Thymus (tissue), 11 donors: Measurements from ENCODE around the gene RNF121. TPM values are rescaled to one million over a fixed set of nuclear protein-coding genes. Genes with fewer than 3 reads are reported as not detected.
"Not testable (repeated sequence)": the region's sequence is repeated elsewhere in the genome, so short reads cannot be mapped to it uniquely, and the experiment has no call there.

Experiments
- DNase-seq, 9 donors: peaks; one replicate each; pipeline ENCODE4 v3.0.0-alpha.2; 2013; ENCODE audit warnings: low spot score in 9 of 9, low read depth in 6 of 9, missing footprints in 1 of 9
- H3K27ac ChIP-seq, 2 donors: one replicate each; pipeline ENCODE4 v1.5.1; 2013; ENCODE audit warnings: control low read depth in 1 of 2, low read depth in 1 of 2, low read length in 1 of 2, mild to moderate bottlenecking in 1 of 2, moderate library complexity in 1 of 2
- H3K27me3 ChIP-seq, 2 donors: one replicate each; pipeline ENCODE4 v1.5.1; 2013; ENCODE audit warnings: low read length in 1 of 2; ENCODE audit not compliant: control insufficient read depth in 2 of 2, insufficient read depth in 1 of 2
- H3K36me3 ChIP-seq, 2 donors: one replicate each; pipeline ENCODE4 v1.5.1; 2013; ENCODE audit warnings: low read length in 1 of 2, mild to moderate bottlenecking in 1 of 2, moderate library complexity in 1 of 2; ENCODE audit not compliant: control insufficient read depth in 2 of 2, insufficient read depth in 2 of 2
- H3K4me1 ChIP-seq, 2 donors: one replicate each; pipeline ENCODE4 v1.5.1; 2013; ENCODE audit warnings: low read length in 2 of 2; ENCODE audit not compliant: control insufficient read depth in 2 of 2, insufficient read depth in 2 of 2
- H3K4me3 ChIP-seq, 2 donors: one replicate each; pipeline ENCODE4 v1.5.1; 2013; ENCODE audit warnings: low read length in 2 of 2, control low read depth in 1 of 2, mild to moderate bottlenecking in 1 of 2
- H3K9me3 ChIP-seq, 2 donors: one replicate each; pipeline ENCODE4 v1.5.1; 2013; ENCODE audit warnings: low read length in 1 of 2, mild to moderate bottlenecking in 1 of 2; ENCODE audit not compliant: control insufficient read depth in 2 of 2, insufficient read depth in 1 of 2
- WGBS: extraction: QIAGEN DNeasy Blood & Tissue Kit; methylation state at CpG from one replicate; pipeline ENCODE4 v1.1.7; 2013; 5-methylcytosine and 5-hydroxymethylcytosine counted together
- polyA plus RNA-seq: library from polyadenylated mRNA; stranded (reverse); fragments of 200-250 nt; gene quantifications from one replicate; pipeline ENCODE4 v1.2.3, GENCODE V29; 2013
- total RNA-seq: library from RNA; stranded (reverse); fragments of 120-200 nt; gene quantifications from one replicate; pipeline ENCODE4 v1.2.4, GENCODE V29; 2013
- donor health status: healthy.

Gene RNF121
- total and polyA plus RNA-seq, 2 donors: 10.3 to 13.0 TPM

GRCh38 chr11:71911321-71911985, 17.4 kb upstream of the RNF121 start:
- WGBS: 97% methylated on average over 10 of the region's 10 CpGs
- not testable (repeated sequence) for H3K27ac ChIP-seq, H3K9me3 ChIP-seq, H3K27me3 ChIP-seq, H3K4me1 ChIP-seq, DNase-seq, H3K4me3 ChIP-seq
- peaks cover 25 to 27% of the 10 kb centered on the region in 2 donors for H3K36me3 ChIP-seq

DNA sequence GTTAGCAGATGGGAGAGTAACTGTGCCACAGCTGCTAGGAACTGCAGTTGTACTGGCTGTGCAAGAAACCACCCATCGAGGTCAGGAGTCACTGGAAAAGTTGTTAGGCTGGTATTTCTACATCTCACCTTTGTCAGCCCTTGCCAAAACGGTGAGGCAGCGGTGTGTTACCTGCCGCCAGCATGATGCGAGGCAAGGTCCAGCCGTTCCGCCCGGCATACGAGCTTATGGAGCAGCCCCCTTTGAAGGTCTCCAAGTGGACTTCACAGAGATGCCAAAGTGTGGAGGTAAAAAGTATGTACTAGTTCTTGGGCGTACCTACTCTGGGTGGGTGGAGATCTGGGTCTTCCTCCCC, 16.9 kb upstream of the RNF121 start:
- WGBS: 95% methylated on average over 10 of the region's 10 CpGs
- not testable (repeated sequence) for H3K4me1 ChIP-seq, H3K27ac ChIP-seq, DNase-seq, H3K4me3 ChIP-seq, H3K9me3 ChIP-seq, H3K27me3 ChIP-seq
- peaks cover 25% of the 10 kb centered on the region in 2 donors for H3K36me3 ChIP-seq

GRCh38 chr11:71913756-71914526, 14.9 kb upstream of the RNF121 start:
- 96% methylated on average over 5 of the region's 5 CpGs for whole genome bisulfite sequencing
- H3K36me3 ChIP-seq: peaks cover 35 to 38% of the 10 kb centered on the region in 2 donors

DNA sequence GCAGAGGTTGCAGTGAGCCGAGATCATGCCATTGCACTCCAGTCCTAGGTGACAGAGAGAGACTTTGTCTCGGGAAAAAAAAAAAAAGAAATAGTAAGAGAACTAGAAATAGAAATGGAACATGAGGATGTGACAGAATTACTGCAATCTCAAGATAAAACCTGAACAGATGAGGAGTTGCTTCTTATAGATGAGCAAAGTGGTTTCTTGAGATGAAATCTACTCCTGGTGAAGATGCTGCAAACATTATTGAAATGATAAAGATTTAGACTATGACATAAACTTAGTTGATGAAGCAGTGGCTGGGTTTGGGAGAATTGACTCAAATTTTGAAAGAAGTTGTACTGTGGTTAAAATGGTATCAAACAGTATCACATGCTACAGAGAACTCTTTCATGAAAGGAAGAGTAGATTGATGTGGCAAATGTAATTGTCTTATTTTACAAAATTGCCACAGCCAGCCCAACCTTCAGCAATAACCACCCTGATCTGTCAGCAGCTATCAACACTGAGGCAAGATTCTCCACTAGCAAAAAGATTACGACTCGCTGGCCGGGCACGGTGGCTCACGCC, 14.1 kb upstream of the RNF121 start:
- no peak overlapping the region for H3K27ac ChIP-seq
- 97% methylated on average over 7 of the region's 7 CpGs for WGBS

More at GRCh38 chr11:71913756-71914526, 14.9 kb upstream of the RNF121 start:
- H3K27ac ChIP-seq: no peak overlapping the region
- DNase-seq: no peak
- no peaks in the 10 kb centered on the region for H3K9me3 ChIP-seq
- no peaks in the 10 kb centered on the region for H3K27me3 ChIP-seq
- no peak overlapping the region for H3K4me3 ChIP-seq
- no peaks in the 10 kb centered on the region for H3K4me1 ChIP-seq

DNA sequence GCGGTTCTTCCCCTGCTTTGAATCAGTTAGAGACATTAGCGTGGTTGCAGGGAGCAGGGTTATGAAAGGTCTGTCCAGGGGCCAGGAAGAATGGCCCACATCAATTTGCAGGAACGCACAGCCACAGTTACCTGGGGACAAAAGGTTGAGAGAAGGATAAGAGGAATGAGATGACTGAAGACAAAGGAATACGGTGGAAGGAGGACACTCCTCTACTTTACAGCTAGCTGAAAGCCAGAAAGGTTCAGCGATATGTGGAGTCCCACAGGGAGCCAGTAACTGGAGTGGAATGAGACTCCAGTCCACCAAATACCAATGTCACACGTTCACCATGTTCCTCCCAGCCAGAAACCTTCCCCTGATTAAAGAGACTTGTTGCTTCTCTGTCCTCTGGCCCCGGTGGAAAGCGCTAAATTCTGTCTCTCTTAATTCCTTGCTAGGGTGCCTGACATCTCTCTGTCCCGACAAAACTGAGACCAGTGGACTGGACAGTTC, 11.2 kb upstream of the RNF121 start:
- no peaks in the 10 kb centered on the region for H3K9me3 ChIP-seq

More for the DNA sequence above, 14.1 kb upstream of the RNF121 start:
- H3K4me1 ChIP-seq: no peaks in the 10 kb centered on the region
- peaks cover 35 to 38% of the 10 kb centered on the region in 2 donors for H3K36me3 ChIP-seq
- no peak for DNase-seq
- H3K9me3 ChIP-seq: no peaks in the 10 kb centered on the region
- H3K4me3 ChIP-seq: no peak overlapping the region
- no peaks in the 10 kb centered on the region for H3K27me3 ChIP-seq

DNA sequence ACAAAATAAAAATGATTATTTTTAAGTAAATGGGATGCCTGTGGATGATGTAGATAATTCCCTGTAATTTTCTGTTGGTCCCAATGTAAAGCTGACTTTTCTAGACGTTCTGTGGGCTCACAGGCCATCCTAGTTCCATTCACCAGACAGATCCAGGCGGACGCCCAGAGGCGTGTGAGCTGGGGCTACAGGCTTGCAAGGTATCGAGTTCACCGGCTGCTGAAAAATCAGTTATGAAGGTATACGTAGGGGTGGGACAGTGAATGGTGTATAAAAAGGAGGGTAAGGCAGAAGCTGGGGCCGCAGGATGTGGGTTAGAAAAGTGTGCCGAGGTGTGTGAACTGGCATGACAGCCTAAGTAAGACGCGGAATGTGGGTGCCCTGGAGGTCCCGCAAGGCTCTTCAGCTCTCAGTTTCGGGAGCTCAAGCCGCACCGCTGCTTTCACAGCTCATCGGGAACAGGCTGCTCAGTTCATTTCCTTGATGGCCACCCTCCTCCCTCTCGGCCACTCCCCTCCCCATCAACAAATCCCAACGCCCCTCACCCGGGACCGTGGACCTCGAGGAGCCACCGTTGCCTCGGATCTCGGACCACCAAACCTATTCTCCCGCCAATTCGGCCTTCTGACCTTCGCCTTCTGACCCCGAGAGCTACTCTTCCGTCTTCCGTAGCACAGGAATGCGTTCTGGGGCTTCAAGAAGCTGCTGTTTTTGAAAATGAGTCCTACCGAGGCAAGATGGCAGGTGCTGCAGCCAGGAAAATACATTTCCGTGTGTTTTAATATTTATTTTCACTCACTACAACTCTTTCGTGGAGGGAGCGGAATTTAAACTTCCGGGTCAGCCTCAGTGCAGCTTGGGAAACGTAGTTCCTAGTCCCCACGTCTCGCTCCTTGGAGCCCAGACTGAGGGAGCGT, 768 bp upstream of the RNF121 start, which contains the start of gene XNDC1N:
Gene XNDC1N, minus strand, starts transcription at position 775 of the 917 bp plus-strand sequence. CDS start 5,241 bp downstream, outside the sequence.
- Histone ChIP-seq H3K27ac (peak within 1 kb of the TSS; percentile 95 to 99), H3K4me3 (peak within 1 kb of the TSS; percentile 92 to 97), H3K36me3 (peaks cover 0 to 6% of the 10 kb centered on the region in 2 donors), H3K4me1 (peaks cover 9 to 20% of the 10 kb centered on the region in 2 donors), H3K27me3 (no peaks in the 10 kb centered on the region), H3K9me3 (no peaks in the 10 kb centered on the region)
- WGBS: under 1% methylated on average over 40 of the region's 40 CpGs
- peak in 8 of 9 donors; percentile 37 to 98 (median 92) for DNase-seq

More for the DNA sequence above, 11.2 kb upstream of the RNF121 start:
- Histone ChIP-seq H3K27ac (no peak overlapping the region), H3K36me3 (peaks cover 32 to 36% of the 10 kb centered on the region in 2 donors), H3K27me3 (no peaks in the 10 kb centered on the region), H3K4me3 (no peak overlapping the region), H3K4me1 (no peaks in the 10 kb centered on the region)
- DNase-seq: no peak
- WGBS: 99% methylated on average over 9 of the region's 9 CpGs

DNA sequence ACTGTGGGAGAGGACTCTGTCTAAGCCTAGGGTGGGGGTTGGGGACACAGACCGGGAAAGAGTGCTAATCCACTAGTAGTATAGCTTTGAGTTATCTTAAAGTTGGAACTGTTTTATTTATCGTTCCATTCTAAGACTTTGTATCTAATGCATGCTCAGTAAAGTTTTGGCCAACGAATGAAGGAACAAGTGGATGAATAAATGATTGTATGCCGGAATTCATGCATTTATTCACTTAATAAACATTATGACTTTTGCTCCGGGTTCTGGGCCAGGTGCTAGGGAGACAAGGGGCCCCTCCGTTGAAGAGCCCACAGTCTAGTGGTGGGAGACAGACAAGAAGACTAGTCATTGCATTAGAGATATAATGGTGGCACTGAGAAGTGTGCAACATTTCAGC, 645 bp downstream of the RNF121 start:
- Histone ChIP-seq H3K27ac (no peak overlapping the region), H3K4me1 (peaks cover 9 to 20% of the 10 kb centered on the region in 2 donors)
- 13% methylated on average over 6 of the region's 6 CpGs for WGBS

DNA sequence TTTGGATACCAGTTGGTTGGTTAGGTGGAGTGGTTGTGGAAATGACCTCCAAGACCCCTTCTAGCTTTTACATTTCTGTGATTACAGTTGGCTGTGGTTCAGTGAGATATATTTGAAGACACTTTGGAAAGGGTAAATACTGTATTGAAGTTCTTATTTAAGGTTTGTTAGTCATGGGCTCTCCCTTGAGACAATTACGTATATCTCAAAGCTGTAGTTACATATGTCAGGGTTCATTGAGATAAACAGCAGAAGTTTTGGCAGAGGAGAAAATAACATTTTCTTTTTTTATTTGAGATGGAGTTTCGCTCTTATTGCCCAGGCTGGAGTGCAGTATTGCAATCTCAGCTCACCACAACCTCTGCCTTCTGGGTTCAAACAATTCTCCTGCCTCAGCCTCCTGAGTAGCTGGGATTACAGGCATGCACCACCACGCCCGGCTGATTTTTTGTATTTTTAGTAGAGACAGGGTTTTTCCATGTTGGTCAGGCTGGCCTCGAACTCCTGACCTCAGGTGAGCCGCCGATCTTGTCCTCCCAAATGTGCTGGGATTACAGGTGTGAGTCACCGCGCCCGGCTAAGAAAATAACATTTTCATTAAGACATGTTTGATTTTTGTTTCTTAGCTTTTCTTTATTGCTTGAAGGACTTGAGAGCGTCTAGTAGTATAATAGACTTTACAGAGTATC, 1.9 kb downstream of the RNF121 start:
- Histone ChIP-seq H3K4me1 (peaks cover 9 to 20% of the 10 kb centered on the region in 2 donors), H3K4me3 (no peak overlapping the region)
- DNase-seq: no peak

More for the DNA sequence above, 645 bp downstream of the RNF121 start:
- no peak for DNase-seq
- H3K27me3 ChIP-seq: no peaks in the 10 kb centered on the region
- peaks cover 0 to 6% of the 10 kb centered on the region in 2 donors for H3K36me3 ChIP-seq
- H3K4me3 ChIP-seq: peak overlapping the region; percentile 92 to 97
- no peaks in the 10 kb centered on the region for H3K9me3 ChIP-seq

More for the DNA sequence above, 1.9 kb downstream of the RNF121 start:
- H3K27me3 ChIP-seq: no peaks in the 10 kb centered on the region
- no peaks in the 10 kb centered on the region for H3K36me3 ChIP-seq
- no peak overlapping the region for H3K27ac ChIP-seq
- H3K9me3 ChIP-seq: no peaks in the 10 kb centered on the region
- WGBS: 77% methylated on average over 11 of the region's 11 CpGs
